Measurements from ENCODE around the gene ASPG. TPM values are rescaled to one million over a fixed set of nuclear protein-coding genes. Genes with fewer than 3 reads are reported as not detected.

Gene ASPG
- polyA plus RNA-seq, 1 donor (not counting 4 experiments of a cell fraction or from before 2014, with no cell fraction given) = 0.10 TPM

GRCh38 chr14:104164041-104164440 lies 78.5 kb downstream of the ASPG start:
- Histone ChIP-seq H4K20me1 (ENCODE audit: control insufficient read depth, extremely low read depth, insufficient read depth, low read length) (no peaks in the 10 kb centered on the region), H3K27me3 (ENCODE audit: control insufficient read depth, extremely low read depth, insufficient read depth, low read length) (no peaks in the 10 kb centered on the region), H3K4me2 (ENCODE audit: control insufficient read depth, extremely low read depth, insufficient read depth, low read depth, low read length) (no peak overlapping the region), H3K4me1 (ENCODE audit: control insufficient read depth, extremely low read depth, insufficient read depth, low read length) (no peaks in the 10 kb centered on the region), H3K79me2 (ENCODE audit: control insufficient read depth, insufficient read depth, low read length) (no peaks in the 10 kb centered on the region), H2AFZ (ENCODE audit: control insufficient read depth, low read length) (no peak overlapping the region), H3K9ac (ENCODE audit: control insufficient read depth, extremely low read depth, insufficient read depth, low read length) (no peak overlapping the region), H3K27ac (ENCODE audit: control insufficient read depth, insufficient read depth, low read length) (no peak overlapping the region), H3K36me3 (ENCODE audit: control insufficient read depth in 2 of 2, extremely low read depth in 1 of 2, insufficient read depth in 2 of 2, low read length in 2 of 2) (no peaks in the 10 kb centered on the region), H3K9me3 (ENCODE audit: control insufficient read depth, low read depth, low read length) (no peaks in the 10 kb centered on the region), H3K4me3 (ENCODE audit: control insufficient read depth in 2 of 3, extremely low read depth in 1 of 3, insufficient read depth in 2 of 3, low read depth in 1 of 3, low read length in 3 of 3) (no peak overlapping the region), H3K9me1 (ENCODE audit: control insufficient read depth, extremely low read depth, insufficient read depth, low read length) (no peaks in the 10 kb centered on the region)
- DNase-seq (ENCODE audit: low read depth, low spot score) (no peak), FAIRE-seq (no peak)
- dilution Hi-C loops (cut with MboI; ENCODE audit: extremely low pct_ligation_motif_present, low sequenced_read_pairs) = no loop called here
- no peak for TF ChIP-seq CTCF (optimal IDR thresholded peaks at IDR 0.05 in 1 of 3, IDR thresholded peaks at IDR 0.05 in 1 of 3, conservative IDR thresholded peaks at IDR 0.05 in 1 of 3; ENCODE audit: extremely low read depth in 1 of 3, insufficient read depth in 2 of 3, low read length in 3 of 3)

- no peak overlapping the region for H3K9ac ChIP-seq (ENCODE audit: control insufficient read depth, extremely low read depth, insufficient read depth, low read length)
- dilution Hi-C loops (cut with MboI; ENCODE audit: extremely low pct_ligation_motif_present, low sequenced_read_pairs) = no loop called here
- no peaks in the 10 kb centered on the region for H3K9me3 ChIP-seq (ENCODE audit: control insufficient read depth, low read depth, low read length)
- H3K4me3 ChIP-seq (ENCODE audit: control insufficient read depth in 2 of 3, extremely low read depth in 1 of 3, insufficient read depth in 2 of 3, low read depth in 1 of 3, low read length in 3 of 3) = no peak overlapping the region
- no peaks in the 10 kb centered on the region for H4K20me1 ChIP-seq (ENCODE audit: control insufficient read depth, extremely low read depth, insufficient read depth, low read length)
- FAIRE-seq = no peak
- H3K9me1 ChIP-seq (ENCODE audit: control insufficient read depth, extremely low read depth, insufficient read depth, low read length) = no peaks in the 10 kb centered on the region
- H3K4me1 ChIP-seq (ENCODE audit: control insufficient read depth, extremely low read depth, insufficient read depth, low read length) = no peaks in the 10 kb centered on the region
- H3K27ac ChIP-seq (ENCODE audit: control insufficient read depth, insufficient read depth, low read length) = no peak overlapping the region
- no peak overlapping the region for H3K4me2 ChIP-seq (ENCODE audit: control insufficient read depth, extremely low read depth, insufficient read depth, low read depth, low read length)
- no peak overlapping the region for H2AFZ ChIP-seq (ENCODE audit: control insufficient read depth, low read length)
- H3K79me2 ChIP-seq (ENCODE audit: control insufficient read depth, insufficient read depth, low read length) = no peaks in the 10 kb centered on the region
- no peak for DNase-seq (ENCODE audit: low read depth, low spot score)
- TF ChIP-seq CTCF (optimal IDR thresholded peaks at IDR 0.05 in 1 of 3, IDR thresholded peaks at IDR 0.05 in 1 of 3, conservative IDR thresholded peaks at IDR 0.05 in 1 of 3; ENCODE audit: extremely low read depth in 1 of 3, insufficient read depth in 2 of 3, low read length in 3 of 3) (no peak), EZH2 (IDR thresholded peaks at IDR 0.05; ENCODE audit: low read length) (no peak)
- no peaks in the 10 kb centered on the region for H3K27me3 ChIP-seq (ENCODE audit: control insufficient read depth, extremely low read depth, insufficient read depth, low read length)
- H3K36me3 ChIP-seq (ENCODE audit: control insufficient read depth in 2 of 2, extremely low read depth in 1 of 2, insufficient read depth in 2 of 2, low read length in 2 of 2) = no peaks in the 10 kb centered on the region
Observed at GRCh38 chr14:104164512-104164911, 79.0 kb downstream of the ASPG start.

Small RNA genes within 50 kb of the gene (small RNA-seq; reads per million reads assigned to genes)
- 4,192 to 50,530 (median 33,351) reads per million in 3 experiments for gene MIR203A (ENCODE audit: insufficient read length in 3 of 3, low read depth in 3 of 3, low replicate concordance in 1 of 3)

Other genes starting within 250 kb of the ASPG start
- 5.8 to 7.7 TPM (median 6.6 TPM) in 3 replicates for gene PPP1R13B, start 238.1 kb upstream of the ASPG start, polyA plus RNA-seq
- 0.06 to 0.10 TPM (median 0.09 TPM) in 3 replicates for gene TDRD9, start 157.2 kb upstream of the ASPG start, polyA plus RNA-seq
- not detected in 3 replicates for gene RD3L, start 143.2 kb upstream of the ASPG start, polyA plus RNA-seq
- gene KIF26A, start 52.9 kb downstream of the ASPG start, polyA plus RNA-seq = 0.07 to 0.08 TPM (median 0.07 TPM) in 3 replicates

All from keratinocyte (primary cell).